IPS DF 6.9 (cell line): ENCODE data around the gene YARS1.

ENCODE experiments used
- DNase-seq: peaks from one replicate; pipeline ENCODE4 v3.0.0-alpha.2; 2013; ENCODE audit warnings: low read depth, low spot score
- H3K27ac ChIP-seq: one replicate; pipeline ENCODE4 v1.5.1; 2013; ENCODE audit warnings: low read length, control low read depth
- H3K27me3 ChIP-seq: 2 replicates; pipeline ENCODE4 v1.6.1; 2013; ENCODE audit warnings: mild to moderate bottlenecking, low read length; ENCODE audit not compliant: control insufficient read depth, insufficient read depth
- H3K36me3 ChIP-seq: 2 replicates; pipeline ENCODE4 v1.6.1; 2013; ENCODE audit warnings: low read length; ENCODE audit not compliant: control insufficient read depth, insufficient read depth
- H3K4me1 ChIP-seq: 2 replicates; pipeline ENCODE4 v1.6.1; 2013; ENCODE audit warnings: low read length; ENCODE audit not compliant: control insufficient read depth, insufficient read depth
- H3K4me3 ChIP-seq: 2 replicates; pipeline ENCODE4 v1.5.1; 2013; ENCODE audit warnings: mild to moderate bottlenecking, low read length
- H3K9me3 ChIP-seq: 2 replicates; pipeline ENCODE4 v1.6.1; 2013; ENCODE audit warnings: low read length, inconsistent platforms; ENCODE audit not compliant: control insufficient read depth, insufficient read depth
- WGBS: extraction: QIAGEN DNeasy Blood & Tissue Kit; methylation state at CpG from one replicate; pipeline ENCODE4 v1.1.7; 2013; ENCODE audit warnings: mixed read lengths, missing lambda C conversion rate; ENCODE audit not compliant: insufficient read length, insufficient coverage; 5-methylcytosine and 5-hydroxymethylcytosine counted together

YARS1 gene

DNA sequence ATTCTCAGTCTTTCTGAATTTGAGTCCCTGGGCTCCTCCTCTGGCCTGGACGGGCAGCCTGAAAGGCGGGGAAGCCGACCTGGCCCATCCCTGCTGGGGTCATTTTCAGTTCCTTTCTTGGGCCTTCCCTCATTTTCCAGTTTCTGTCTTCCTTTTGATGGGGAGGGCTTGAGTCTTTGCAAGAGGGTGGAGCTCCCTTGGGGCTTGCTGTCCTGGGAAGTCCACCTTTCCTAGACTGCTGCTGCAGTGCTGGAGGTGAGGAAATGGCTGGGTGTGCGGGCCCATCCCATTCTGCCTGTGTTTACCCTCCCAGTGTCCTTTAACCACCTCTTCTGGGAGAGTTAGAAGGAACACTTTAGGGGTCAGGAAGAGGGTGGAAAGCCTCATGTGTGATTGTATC, 74.2 kb downstream of the YARS1 start:
- DNase-seq: no peak
- Histone ChIP-seq H3K4me3 (no peak overlapping the region), H3K4me1 (peaks cover 10% of the 10 kb centered on the region), H3K27ac (no peak overlapping the region), H3K9me3 (no peaks in the 10 kb centered on the region), H3K27me3 (no peaks in the 10 kb centered on the region), H3K36me3 (no peaks in the 10 kb centered on the region)
- WGBS: no CpG with 5 or more reads among the region's 4 CpGs

DNA sequence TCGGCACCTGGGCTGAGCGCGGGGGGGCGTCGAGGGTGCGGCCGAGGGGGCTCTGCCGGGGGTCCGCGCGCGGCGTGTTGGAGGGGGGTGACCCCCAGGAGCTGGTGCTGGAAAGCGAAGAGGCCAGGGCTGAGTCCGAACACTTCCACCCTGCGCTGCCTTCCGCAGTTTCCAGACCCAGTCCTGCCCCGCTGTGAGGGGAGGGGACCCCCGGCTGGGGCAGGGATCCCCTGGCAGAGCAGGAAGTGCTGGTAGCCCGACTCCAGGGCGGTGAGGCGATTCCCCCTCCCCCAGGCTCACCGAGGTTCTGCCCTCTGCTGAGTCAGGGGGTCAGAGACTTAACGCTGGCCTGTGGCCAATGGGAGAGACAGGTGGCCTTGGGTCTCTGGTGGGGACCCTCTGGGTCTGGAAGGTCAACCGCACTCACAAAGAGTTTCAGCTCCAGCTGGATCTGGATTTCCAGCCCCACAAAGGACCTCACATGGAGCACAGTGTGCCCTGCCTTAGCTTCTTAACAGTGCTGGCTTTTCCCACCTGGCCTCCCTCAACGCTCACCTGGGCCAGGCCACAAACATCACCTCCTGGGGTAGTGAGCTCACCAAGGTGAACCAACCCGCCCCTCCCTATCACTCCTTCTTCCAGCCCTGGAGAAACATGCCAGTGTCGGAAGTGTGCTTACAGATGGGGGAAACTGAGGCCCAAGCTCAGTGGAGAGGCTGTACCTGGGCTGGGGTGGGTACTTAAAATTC, 74.8 kb downstream of the YARS1 start:
- no CpG with 5 or more reads among the region's 28 CpGs for WGBS
- DNase-seq: no peak
- H3K27ac ChIP-seq: no peak overlapping the region

DNA sequence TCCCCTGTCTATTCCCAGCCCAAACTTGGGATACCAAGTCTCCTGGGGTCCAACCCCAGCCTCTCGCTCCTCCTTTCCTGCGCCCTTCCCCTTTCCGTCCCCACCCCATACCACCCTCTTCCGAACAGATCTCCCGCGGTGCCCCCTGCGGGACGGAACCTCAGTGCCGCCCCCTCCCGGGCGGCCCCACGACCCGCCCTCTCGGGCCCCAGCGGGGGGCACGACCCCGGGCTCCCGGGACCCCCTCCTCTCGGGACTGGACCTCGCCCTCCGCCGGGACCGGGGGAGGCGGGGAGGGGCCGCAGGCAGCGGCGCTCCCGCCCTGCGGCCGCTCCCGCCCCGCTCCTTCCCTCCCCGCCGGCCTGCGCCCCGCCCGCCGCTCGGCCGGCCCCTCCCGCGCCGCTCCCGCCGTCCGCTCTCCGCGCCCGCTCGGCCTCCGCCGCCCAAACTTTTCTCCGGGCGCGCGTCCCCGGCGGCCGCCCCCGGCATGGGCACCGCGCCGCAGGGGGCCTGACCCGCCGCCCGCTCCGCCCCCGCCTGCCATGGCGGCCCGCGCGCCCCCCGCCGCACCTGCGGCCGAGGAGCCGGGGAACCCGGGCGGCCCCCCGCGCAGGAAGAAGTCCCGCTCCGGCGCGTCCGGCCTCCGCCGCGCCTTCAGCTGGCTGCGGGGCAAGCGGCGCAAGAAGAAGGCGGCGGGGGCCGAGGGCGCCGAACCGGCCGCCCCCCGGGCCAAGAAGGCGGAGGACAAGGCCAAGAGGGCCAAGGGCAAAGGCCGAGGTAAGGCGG, 75.6 kb downstream of the YARS1 start:
- Histone ChIP-seq H3K4me3 (peak overlapping the region; percentile 71), H3K27ac (no peak overlapping the region), H3K4me1 (peaks cover 16% of the 10 kb centered on the region), H3K36me3 (no peaks in the 10 kb centered on the region), H3K9me3 (no peaks in the 10 kb centered on the region), H3K27me3 (no peaks in the 10 kb centered on the region; the same call in 1 of the 2 replicates)
- no CpG with 5 or more reads among the region's 103 CpGs for WGBS
- DNase-seq: no peak

More for the DNA sequence above, 74.8 kb downstream of the YARS1 start:
- H3K4me1 ChIP-seq: peaks cover 12% of the 10 kb centered on the region
- H3K27me3 ChIP-seq: no peaks in the 10 kb centered on the region; the same call in 1 of the 2 replicates
- peak overlapping the region; percentile 71; the same call in 1 of the 2 replicates for H3K4me3 ChIP-seq
- no peaks in the 10 kb centered on the region for H3K9me3 ChIP-seq
- no peaks in the 10 kb centered on the region for H3K36me3 ChIP-seq

DNA sequence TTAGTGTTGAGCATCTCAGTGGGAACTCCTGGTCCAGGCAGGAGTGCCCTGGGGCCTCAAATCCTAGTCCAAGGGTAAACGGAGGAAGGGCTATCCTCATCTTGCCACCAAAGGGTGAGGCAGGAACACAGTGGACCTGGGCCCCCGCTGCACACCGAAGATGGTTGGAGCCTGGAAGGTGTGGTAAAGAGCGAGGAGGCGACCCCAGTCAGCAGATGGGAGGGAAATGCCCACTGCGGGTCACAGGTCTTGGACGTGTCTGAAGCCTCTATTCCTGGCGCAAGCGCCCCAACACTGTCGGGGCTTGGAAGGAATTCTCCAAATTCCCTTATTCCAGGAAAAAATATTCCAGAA, 76.1 kb downstream of the YARS1 start:
- no peaks in the 10 kb centered on the region for H3K36me3 ChIP-seq
- peaks cover 16% of the 10 kb centered on the region for H3K4me1 ChIP-seq
- DNase-seq: no peak
- no peaks in the 10 kb centered on the region; the same call in 1 of the 2 replicates for H3K27me3 ChIP-seq
- H3K27ac ChIP-seq: no peak overlapping the region
- H3K4me3 ChIP-seq: peak overlapping the region; percentile 71; the same call in 1 of the 2 replicates
- WGBS: no CpG with 5 or more reads among the region's 10 CpGs
- H3K9me3 ChIP-seq: no peaks in the 10 kb centered on the region

DNA sequence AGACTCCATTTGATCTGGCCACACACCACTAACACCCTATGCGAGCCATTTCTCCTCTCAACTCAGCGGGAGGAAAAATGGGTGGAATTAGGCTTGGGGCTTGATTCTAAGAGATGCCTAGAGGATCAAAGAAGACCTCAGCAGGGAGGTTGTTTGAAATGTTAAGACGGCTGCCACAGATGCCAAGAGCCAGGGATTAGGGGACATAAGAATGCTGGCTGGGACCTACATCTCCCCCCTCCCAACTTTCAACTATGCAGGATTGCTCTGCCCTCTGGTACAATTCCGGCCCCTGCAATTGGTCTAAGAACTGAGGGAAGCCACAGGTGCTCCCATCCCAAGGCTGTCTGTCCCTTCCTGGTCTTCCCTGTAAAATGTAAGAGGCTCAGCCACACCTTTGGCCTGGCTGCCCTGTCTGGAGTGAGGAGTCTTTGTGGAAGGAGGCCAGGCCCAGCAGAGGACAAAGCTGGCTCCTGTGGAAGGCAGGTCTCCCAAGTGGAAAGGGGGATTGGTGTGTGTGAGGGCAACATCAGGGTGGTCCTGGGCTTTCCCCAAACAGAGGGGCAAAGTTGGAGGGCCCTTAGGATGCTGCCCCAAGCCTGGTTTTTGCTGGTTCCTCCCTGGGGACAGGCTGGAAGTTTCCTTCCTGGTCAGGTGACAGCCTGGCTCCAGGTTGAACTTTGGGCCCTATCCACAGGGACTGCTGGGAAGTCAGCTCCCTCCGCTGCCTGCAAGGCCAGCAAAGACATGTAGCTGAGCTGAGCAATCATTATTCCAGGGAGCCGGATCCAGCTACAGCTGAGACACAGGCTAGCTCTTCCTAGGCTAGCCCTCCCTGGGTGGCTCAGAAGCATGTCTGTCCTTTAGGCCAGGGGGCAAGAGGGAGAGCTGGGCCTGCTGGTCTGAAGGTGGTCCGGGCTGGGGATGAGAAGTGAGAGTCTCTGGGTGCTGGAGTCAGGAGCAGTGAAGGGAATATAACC, 80.1 kb downstream of the YARS1 start:
- no CpG with 5 or more reads among the region's 7 CpGs for WGBS
- DNase-seq: no peak
- H3K27me3 ChIP-seq: no peaks in the 10 kb centered on the region; the same call in 1 of the 2 replicates

DNA sequence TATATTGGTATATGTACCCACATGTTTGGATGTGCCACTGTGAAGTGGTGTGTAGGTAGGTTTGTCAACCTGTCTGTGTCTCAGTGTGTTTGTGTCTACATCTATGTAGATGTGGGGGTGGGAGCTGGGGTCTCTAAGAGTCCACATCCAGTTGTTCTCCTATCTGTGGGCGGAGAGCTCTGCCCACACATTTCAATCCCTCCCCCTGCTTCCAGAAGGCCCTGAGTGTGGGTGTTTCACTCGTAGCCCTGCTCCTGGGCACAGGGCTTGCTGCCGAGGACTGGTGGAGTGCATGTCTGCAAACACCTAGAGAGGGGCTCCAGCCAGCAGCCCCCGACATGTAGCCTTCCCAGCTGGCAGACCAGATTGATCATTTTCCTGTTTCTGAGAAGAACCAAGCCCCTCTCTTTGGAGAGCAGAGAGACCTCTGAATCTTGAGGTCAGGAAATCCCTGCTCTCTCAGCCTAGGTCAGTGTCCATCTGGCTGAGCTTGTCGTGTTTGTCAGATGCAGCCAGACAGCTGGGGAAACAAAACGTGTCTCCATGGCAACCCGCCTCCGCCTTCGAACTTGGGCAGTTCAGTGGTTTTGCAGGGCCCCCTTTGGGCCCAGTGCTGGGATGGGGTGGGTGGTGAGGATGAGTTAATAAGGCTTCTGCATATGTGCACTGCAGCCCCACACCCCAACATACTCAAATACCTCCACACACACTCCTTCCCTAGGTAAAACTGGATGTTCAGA, 83.4 kb downstream of the YARS1 start:
- DNase-seq: no peak
- Histone ChIP-seq H3K9me3 (no peaks in the 10 kb centered on the region), H3K27me3 (no peaks in the 10 kb centered on the region; the same call in 1 of the 2 replicates), H3K36me3 (no peaks in the 10 kb centered on the region), H3K4me1 (peaks cover 6% of the 10 kb centered on the region), H3K27ac (no peak overlapping the region), H3K4me3 (no peak overlapping the region)
- no CpG with 5 or more reads among the region's 9 CpGs for WGBS

More for the DNA sequence above, 80.1 kb downstream of the YARS1 start:
- peaks cover 9% of the 10 kb centered on the region for H3K4me1 ChIP-seq
- no peak overlapping the region for H3K27ac ChIP-seq
- no peak overlapping the region for H3K4me3 ChIP-seq
- no peaks in the 10 kb centered on the region for H3K9me3 ChIP-seq
- H3K36me3 ChIP-seq: no peaks in the 10 kb centered on the region

DNA sequence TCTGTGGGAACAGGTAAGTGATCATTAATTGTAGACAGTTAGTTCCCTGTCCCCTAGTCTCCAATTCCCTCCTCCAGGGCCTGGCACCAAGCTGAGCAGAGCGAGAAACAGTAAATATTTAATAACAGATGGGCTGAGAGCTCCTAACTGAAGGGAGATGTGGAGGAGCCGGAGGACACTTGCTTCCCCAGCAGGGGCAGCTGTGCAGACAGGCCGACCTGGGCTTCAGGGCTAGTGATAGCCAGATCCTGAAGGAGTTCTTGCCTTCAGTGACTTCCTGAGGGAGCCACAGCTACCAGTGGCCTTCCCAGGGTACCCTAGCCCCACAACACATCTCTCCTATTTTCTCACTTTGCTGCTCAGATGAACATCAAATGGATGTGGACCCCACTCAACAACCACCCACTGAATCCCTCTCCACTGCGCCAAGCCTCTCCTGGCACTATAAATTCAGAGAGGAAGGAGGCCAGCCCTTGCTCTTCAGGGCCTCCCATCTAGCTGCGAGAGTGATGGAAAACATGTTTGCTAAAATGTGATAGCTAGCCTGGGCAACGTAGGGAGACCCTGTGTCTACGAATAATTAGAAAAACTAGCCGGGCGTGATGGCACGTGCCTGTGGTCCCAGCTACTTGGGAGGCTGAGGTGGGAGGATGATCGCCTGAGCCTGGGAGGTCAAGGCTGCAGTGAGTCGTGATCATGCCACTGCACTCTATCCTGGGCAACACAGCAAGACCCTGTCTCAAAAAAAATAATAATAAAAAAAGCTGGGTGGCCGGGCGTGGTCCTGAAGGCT, 87.7 kb downstream of the YARS1 start:
- Histone ChIP-seq H3K4me1 (peaks cover 12% of the 10 kb centered on the region), H3K9me3 (no peaks in the 10 kb centered on the region), H3K27me3 (no peaks in the 10 kb centered on the region), H3K36me3 (no peaks in the 10 kb centered on the region), H3K4me3 (no peak overlapping the region), H3K27ac (no peak overlapping the region)
- no CpG with 5 or more reads among the region's 14 CpGs for WGBS
- DNase-seq: no peak

DNA sequence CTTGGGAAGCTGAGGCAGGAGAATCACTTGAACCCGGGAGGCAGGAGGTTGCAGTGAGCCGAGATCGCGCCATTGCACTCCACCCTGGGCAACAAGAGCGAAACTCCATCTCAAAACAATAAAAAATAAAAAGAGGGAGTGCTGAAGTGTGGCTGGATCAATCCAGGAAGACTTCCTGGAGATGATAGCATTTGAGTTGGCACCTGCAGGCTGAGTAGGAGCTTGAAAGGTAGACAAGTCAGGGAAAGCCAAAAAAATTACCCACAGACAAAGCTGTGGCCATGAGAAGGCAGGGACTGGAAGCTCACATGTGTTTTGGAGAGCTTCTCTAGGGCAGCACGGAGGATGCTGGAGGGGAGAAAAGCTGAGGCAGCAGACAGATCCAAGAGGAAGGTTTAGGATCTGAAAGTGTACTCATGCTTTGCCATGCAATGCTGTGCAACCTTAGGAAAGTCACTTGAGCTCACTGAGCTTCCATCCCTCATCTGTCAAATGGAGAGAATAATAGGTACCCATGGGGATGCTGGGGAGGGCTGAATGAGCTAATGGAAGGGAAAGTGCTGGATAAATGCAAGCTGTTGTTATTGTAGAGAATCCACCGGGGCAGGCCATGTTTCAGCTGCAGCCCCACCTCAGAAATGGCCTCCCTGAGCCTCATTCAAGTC, 88.6 kb downstream of the YARS1 start:
- DNase-seq: no peak
- Histone ChIP-seq H3K27me3 (no peaks in the 10 kb centered on the region), H3K4me3 (no peak overlapping the region), H3K9me3 (no peaks in the 10 kb centered on the region), H3K27ac (no peak overlapping the region), H3K4me1 (peaks cover 12% of the 10 kb centered on the region), H3K36me3 (no peaks in the 10 kb centered on the region)
- no CpG with 5 or more reads among the region's 7 CpGs for WGBS

DNA sequence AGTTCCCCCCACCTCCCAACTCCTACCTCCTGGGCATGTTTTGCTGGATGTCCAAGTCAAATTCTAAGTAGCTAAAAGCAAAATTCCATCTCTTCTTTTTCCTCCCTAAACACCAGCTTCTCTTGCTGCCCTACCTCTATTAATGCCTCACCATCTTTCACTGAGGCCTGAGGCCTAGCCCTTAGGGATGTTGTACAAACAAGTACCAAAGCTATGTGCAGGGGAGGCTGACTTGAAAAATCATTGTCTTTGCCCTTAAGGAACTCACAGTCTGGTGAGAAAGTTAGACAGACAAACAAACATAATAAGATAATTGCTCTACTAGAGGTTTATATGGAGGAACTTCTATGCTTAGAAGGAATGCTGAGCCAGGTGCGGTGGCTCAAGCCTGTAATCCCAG, 89.3 kb downstream of the YARS1 start:
- peaks cover 12% of the 10 kb centered on the region for H3K4me1 ChIP-seq
- no peak overlapping the region for H3K27ac ChIP-seq
- no peak overlapping the region for H3K4me3 ChIP-seq
- WGBS: no CpG with 5 or more reads among the region's 1 CpG
- H3K27me3 ChIP-seq: no peaks in the 10 kb centered on the region
- H3K36me3 ChIP-seq: no peaks in the 10 kb centered on the region
- H3K9me3 ChIP-seq: no peaks in the 10 kb centered on the region
- DNase-seq: no peak
